Measurements from ENCODE around the gene ATG7. TPM values are rescaled to one million over a fixed set of nuclear protein-coding genes. Genes with fewer than 3 reads are reported as not detected.

Gene ATG7
- total RNA-seq, 2 experiments from 2014 or later = 25.9 to 27.0 TPM

DNA sequence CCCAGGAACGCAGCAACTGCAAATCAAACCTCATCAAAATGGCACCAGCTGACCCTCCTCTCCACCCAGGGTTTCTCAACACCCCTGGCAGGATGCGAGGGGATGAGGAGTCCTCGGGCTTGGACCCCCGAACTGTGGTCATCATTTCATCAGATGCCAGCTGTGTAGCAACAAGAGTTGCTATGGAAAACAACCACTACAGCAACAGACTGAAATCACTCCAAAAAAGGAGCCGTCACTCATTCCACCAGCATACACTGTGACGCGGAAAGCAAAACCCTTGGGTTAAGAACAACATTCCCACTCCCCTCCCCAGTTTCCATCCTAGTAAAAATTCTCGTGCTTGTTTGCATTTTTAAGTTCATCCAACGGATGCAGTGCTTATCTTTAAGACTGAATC lies 331.4 kb downstream of the ATG7 start:
- Mint-ChIP-seq H3K9me3 (no peaks in the 10 kb centered on the region), H3K36me3 (ENCODE audit: low read depth) (peaks cover 13% of the 10 kb centered on the region), H3K27me3 (ENCODE audit: low read depth) (no peaks in the 10 kb centered on the region), H3K4me1 (ENCODE audit: low read depth) (peaks cover 34% of the 10 kb centered on the region), H3K4me3 (no peak overlapping the region), H3K27ac (no peak overlapping the region)
- no peak for DNase-seq
- CTCF ChIA-PET = no interaction called here
- intact Hi-C loops (cut with micrococcal nuclease) = no loop called here

DNA sequence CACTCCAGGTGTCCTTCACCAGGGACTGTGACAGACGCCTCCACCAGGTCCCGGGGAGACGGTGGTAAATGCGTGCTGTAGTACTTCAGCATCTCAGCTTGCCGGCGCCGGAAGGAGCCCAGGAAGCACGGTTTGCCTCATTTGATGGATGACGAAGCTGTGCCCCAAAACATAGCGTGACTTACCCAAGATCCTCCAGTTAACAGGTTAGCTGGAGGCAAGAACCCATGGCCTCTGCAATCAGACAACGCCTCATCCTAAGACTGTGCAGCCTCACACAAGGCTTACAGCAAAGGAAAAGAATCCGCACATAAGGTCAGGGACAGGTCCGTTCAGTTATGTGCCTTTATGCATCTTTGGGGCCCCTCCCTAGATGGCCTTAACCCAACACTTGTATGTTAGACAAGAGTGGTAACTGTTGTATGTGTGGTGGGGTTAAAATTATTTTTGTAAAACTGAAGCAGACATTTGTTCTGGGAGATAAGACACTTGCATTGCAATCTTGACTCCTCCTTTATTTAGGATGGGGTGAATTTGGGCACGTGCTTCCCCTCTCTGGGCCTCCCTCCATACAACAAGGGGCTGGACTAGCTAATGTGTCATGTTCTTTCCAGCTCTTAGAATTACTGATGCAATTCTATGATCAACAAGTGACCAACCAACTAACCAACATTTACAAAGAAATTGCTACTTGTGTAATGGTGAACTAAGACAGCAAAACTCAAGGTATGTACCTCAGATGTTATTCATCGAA lies 332.1 kb downstream of the ATG7 start:
- Mint-ChIP-seq H3K27me3 (ENCODE audit: low read depth) (no peaks in the 10 kb centered on the region), H3K4me3 (no peak overlapping the region), H3K27ac (no peak overlapping the region), H3K36me3 (ENCODE audit: low read depth) (peaks cover 13% of the 10 kb centered on the region), H3K4me1 (ENCODE audit: low read depth) (peaks cover 37% of the 10 kb centered on the region), H3K9me3 (no peaks in the 10 kb centered on the region)
- intact Hi-C loops (cut with micrococcal nuclease) = no loop called here
- CTCF ChIA-PET = no interaction called here
- DNase-seq = no peak

- no peak for DNase-seq
- CTCF ChIA-PET = interaction anchor here (0.7 to 1.4 kb wide), 2 partner anchors 38 to 45 kb away, joined by 4 to 5 read pairs; partner anchors contain the start of gene VGLL4
- intact Hi-C loops (cut with micrococcal nuclease) = no loop called here
- H3K36me3 Mint-ChIP-seq (ENCODE audit: low read depth) = peaks cover 9% of the 10 kb centered on the region
- no peak overlapping the region for H3K4me3 Mint-ChIP-seq
- H3K9me3 Mint-ChIP-seq = no peaks in the 10 kb centered on the region
- no peak overlapping the region for H3K27ac Mint-ChIP-seq
- peaks cover 47% of the 10 kb centered on the region for H3K4me1 Mint-ChIP-seq (ENCODE audit: low read depth)
- no peaks in the 10 kb centered on the region for H3K27me3 Mint-ChIP-seq (ENCODE audit: low read depth)
Measured at GRCh38 chr3:11605398-11605797, 333.2 kb downstream of the ATG7 start.

GRCh38 chr3:11606090-11606784 lies 334.0 kb downstream of the ATG7 start:
- Mint-ChIP-seq H3K27ac (no peak overlapping the region), H3K36me3 (ENCODE audit: low read depth) (peaks cover 6% of the 10 kb centered on the region), H3K27me3 (ENCODE audit: low read depth) (no peaks in the 10 kb centered on the region), H3K4me3 (no peak overlapping the region), H3K9me3 (no peaks in the 10 kb centered on the region), H3K4me1 (ENCODE audit: low read depth) (peaks cover 52% of the 10 kb centered on the region)
- intact Hi-C loops (cut with micrococcal nuclease) = no loop called here
- CTCF ChIA-PET = interaction anchor here (0.7 to 1.4 kb wide), 4 partner anchors 12 to 44 kb away, joined by 3 to 5 read pairs (median 4); partner anchors contain the start of gene VGLL4
- no peak for DNase-seq

DNA sequence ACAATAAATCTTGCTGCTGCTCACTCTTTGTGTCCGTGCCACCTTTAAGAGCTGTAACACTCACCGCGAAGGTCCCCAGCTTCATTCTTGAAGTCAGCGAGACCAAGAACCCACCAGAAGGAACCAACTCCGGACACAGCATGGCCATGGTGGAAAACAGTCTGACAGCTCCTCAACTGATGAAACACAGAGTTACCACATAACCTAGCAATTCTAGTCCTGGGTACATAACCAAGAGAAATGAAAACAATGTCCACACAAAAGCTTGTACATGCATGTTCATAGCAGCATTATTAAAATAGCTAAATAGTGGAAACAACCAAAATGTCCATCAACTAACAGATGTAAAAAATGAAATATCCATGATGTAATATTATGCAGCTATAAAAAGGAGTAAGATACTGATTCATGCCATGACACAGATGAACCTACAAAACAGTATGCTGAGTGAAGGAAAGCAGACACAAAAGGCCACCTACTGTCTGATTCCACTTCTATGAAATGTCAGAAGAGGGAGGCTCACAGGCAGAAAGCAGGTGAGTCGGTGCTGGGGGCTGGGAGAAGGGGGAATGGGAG lies 334.8 kb downstream of the ATG7 start:
- no peak for DNase-seq
- CTCF ChIA-PET = interaction anchor here (1.2 to 1.4 kb wide), 3 partner anchors 11 to 36 kb away, joined by 3 to 5 read pairs (median 3); partner anchors contain the start of gene VGLL4
- no peak overlapping the region for H3K27ac Mint-ChIP-seq
- peaks cover 5% of the 10 kb centered on the region for H3K36me3 Mint-ChIP-seq (ENCODE audit: low read depth)
- H3K27me3 Mint-ChIP-seq (ENCODE audit: low read depth) = no peaks in the 10 kb centered on the region
- no peak overlapping the region for H3K4me3 Mint-ChIP-seq
- peaks cover 47% of the 10 kb centered on the region for H3K4me1 Mint-ChIP-seq (ENCODE audit: low read depth)
- H3K9me3 Mint-ChIP-seq = no peaks in the 10 kb centered on the region
- intact Hi-C loops (cut with micrococcal nuclease) = no loop called here

Other genes with a start within 250 kb of the ATG7 start
- under 1 TPM; 0.07 to 0.10 TPM for gene HRH1, start 117.9 kb upstream of the ATG7 start, total RNA-seq

Measured in activated naive CD4-positive, alpha-beta T cell treated with anti-CD3 and anti-CD28 coated beads for 36 hours (primary cell).